HUDEP-2 (cell line): ENCODE measurements around the gene MYOF.
"Not testable (repeated sequence)": the region's sequence is repeated elsewhere in the genome, so short reads cannot be mapped to it uniquely, and the experiment has no call there.

Experiments
- DNase-seq, 76 experiments: peaks; one replicate each; lab custom pipeline; 2025; ENCODE audit not compliant: unreplicated experiment in 76 of 76; lab: John Stamatoyannopoulos, UW

Gene MYOF

GRCh38 chr10:93431361-93431760 lies 50.8 kb downstream of the MYOF start:
- DNase-seq, result no peak

DNA sequence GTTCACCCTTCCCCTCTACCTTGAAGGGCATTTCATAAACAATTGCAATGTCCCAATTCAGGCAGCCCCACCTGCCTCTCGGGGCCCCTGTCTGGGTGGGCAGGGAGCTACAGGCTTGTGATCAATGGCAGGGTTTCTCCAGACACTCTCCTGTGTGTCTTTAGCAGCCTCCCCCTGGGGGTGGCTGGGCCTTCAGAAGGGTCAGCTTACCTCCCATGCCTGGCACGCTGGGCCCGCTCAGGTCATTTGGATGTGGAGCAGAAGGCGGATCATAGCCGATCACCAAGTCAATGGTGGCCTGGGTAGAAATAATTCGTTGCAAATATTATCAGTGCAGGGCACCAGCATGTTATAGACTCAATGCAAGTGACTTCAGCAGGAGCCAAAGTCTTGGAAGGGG lies 56.3 kb downstream of the MYOF start:
- DNase-seq, result no peak

GRCh38 chr10:93422118-93422517 lies 60.0 kb downstream of the MYOF start:
- DNase-seq, result no peak

DNA sequence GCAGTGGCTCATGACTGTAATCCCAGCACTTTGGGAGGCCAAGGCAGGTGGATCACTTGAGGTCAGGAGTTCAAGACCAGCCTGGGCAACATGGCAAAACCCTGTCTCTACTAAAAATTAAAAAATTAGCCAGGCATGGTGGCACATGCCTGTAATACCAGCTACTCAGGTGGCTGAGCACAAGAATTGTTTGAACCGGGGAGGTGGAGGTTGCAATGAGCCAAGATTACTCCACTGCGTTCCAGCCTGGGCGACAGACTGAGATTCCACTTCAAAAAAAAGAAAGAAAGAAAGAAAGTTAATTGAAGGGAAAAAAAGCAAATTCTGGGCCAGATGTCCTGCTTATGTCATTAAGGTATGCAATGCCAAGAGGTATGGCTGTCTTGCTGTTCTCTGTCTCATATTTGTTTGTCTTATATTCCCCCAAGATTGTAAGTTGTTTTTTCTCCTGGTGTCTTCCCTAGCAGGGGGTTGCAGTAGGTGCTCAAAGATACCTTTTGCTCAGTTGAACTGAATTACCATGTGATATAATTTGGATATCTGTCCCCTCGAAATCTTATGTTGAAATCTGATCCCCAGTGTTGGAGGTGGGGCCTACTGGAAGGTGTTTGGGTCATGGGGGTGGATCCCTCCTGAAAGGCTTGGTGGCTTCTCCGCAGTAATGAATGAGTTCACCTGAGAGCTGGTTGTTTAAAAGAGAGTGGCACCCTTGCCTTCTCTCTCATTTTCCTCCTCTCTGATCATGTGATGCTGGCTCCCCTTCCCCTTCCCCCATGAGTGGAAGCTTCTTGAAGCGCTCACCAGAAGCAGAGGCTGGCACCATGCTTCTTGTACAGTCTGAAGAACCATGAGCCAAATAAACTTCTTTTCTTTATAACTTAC lies 60.9 kb downstream of the MYOF start:
- DNase-seq, result no peak

DNA sequence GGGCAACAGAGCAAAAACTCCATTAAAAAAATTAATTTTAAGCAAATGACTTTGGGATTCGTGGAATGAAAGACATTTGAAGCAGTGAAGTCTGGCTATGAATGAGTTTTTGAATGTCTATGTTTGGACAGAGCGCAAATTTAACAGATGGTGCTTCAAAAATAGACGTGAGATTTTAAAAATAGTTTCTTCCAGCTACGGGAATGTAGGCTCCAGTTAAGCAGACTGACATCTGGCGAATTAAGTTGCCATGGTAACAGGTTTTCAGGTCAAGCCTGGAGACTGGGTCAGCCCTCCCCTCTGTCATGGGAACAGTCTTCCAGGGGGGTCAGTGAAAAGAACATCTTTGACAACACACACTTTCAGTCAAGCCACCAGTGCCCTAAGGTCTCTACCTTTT lies 62.0 kb downstream of the MYOF start:
- no peak for DNase-seq

GRCh38 chr10:93419016-93419415 lies 63.1 kb downstream of the MYOF start:
- DNase-seq, result not testable (repeated sequence)

GRCh38 chr10:93417921-93418320 lies 64.2 kb downstream of the MYOF start:
- no peak for DNase-seq

DNA sequence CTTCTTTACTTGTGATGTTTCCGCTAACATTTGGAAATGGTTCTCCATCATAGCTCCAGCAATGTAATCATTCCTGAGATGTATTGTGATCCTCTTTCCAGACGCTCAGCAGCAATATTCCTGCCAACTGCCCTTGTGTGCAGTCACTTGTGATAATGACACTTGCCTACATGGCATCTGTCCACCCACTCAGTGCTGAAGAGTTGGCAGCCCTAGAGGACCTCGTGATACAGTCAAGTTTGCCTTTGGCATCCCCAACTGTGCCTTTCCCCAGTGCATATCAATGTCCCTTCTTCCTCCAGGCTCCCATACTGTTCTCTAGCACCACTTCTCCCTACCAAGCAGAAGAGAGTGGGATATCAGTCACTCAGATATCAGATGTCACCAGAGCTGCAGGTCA lies 64.9 kb downstream of the MYOF start:
- DNase-seq, result peak in 1 of 76 experiments; percentile 3

DNA sequence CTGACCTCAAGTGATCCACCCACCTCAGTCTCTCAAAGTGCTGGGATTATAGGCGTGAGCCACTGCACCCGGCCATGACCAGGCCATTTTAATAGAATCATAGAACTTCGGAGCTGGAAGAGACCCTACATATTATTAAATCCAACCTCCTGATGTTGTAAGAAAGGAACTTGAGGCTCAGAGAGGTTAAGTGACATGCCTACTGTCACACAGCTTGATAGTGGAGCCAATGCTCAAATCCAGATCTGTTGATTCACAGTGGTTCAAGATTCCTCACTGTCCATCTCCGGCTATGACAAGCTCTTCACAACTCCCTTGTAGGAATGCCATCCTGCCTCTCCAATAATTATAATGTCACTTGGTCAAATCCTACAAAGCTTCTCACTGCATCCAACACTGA lies 65.3 kb downstream of the MYOF start:
- no peak for DNase-seq

GRCh38 chr10:93415693-93416092 lies 66.4 kb downstream of the MYOF start:
- DNase-seq, result no peak

- no peak for DNase-seq
Measured at GRCh38 chr10:93413252-93413689, 68.9 kb downstream of the MYOF start.

DNA sequence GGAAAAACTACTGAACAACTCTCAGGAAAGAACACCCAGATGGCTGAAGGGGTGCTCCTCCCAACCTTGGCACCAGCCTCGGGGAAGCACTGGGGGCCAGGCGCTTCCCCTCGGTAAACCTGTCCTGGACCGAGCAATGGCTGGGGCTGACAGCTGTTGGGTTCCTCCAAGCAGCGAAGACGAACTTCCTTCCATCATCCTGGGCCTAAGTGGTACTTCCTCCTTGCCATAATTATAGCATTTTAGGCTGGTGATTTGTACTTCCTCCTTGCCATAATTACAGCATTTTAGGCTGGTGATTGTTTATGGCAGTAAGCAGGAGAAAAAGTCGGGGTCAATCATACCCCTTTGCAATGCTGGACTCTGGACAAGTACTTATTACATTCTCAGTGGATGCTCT lies 69.3 kb downstream of the MYOF start:
- DNase-seq, result no peak

DNA sequence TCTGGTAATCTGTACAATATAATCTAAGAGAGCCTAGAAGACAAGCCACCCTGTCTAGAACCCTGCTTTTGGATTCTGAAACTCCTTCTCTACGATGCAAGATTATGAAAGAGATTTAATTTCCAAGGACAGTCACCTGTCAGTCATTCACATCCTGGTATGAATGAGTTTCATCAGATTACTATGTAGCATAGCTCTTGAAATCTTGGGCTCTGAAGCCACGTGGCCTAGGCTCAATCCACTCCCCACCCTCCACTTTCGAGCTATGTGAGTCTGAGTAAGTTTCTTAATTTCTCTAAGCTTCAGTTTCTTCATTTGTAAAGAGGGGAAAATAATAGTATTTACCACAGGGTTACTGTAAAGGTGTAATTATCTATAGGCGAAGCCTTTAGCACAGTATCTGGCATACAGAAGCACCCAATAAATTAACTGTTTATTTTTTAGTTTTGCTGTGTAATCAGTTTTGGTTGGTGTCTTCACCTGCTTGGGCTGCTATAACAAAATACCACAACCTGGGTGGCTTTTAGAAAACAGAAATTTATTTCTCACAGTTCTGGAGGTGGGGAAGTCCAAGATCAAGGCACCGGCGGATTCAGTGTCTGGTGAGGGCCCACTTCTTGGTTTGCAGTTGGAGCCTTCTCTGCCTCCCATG lies 71.3 kb downstream of the MYOF start:
- no peak for DNase-seq

- DNase-seq, result no peak
Measured at GRCh38 chr10:93408783-93409182, 73.4 kb downstream of the MYOF start.

DNA sequence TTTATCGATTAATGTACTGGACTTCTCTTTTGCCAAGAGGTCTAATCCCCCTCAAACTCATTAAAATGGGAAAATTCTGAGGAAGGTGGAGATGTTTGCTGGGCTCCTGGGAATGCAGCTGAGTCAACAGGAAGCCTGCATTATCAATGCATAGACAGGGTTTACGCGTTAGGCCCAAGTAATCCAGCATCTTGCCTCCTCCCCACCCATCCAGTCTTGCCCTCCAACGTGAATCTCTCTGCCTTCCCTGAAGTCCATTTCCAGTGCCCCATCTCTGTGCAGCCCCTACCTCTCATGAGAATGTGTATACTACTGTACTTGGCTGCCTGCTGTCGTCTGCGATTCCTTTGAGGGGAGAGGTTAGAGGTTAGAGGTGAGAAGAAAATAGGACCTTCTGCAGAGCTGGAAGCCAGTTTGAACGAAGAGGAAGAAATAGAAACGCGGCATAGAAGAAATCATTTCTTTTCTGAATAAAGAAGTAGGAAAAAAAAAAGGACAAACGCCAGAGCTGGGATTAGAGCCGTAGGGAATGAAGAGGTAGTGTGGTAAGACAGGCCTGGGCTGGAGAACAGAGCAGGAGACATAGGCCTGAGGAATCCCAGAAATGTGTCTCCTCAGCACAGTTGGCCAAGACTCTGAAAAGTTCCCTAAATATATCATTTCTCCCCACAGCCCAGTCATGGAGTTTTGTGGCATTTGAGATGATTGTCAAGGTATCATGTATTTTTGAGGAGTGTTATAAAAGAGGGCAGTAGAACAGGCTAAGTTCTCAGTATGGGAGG lies 75.6 kb downstream of the MYOF start:
- no peak for DNase-seq

GRCh38 chr10:93404048-93404354 lies 78.1 kb downstream of the MYOF start:
- DNase-seq, result no peak

DNA sequence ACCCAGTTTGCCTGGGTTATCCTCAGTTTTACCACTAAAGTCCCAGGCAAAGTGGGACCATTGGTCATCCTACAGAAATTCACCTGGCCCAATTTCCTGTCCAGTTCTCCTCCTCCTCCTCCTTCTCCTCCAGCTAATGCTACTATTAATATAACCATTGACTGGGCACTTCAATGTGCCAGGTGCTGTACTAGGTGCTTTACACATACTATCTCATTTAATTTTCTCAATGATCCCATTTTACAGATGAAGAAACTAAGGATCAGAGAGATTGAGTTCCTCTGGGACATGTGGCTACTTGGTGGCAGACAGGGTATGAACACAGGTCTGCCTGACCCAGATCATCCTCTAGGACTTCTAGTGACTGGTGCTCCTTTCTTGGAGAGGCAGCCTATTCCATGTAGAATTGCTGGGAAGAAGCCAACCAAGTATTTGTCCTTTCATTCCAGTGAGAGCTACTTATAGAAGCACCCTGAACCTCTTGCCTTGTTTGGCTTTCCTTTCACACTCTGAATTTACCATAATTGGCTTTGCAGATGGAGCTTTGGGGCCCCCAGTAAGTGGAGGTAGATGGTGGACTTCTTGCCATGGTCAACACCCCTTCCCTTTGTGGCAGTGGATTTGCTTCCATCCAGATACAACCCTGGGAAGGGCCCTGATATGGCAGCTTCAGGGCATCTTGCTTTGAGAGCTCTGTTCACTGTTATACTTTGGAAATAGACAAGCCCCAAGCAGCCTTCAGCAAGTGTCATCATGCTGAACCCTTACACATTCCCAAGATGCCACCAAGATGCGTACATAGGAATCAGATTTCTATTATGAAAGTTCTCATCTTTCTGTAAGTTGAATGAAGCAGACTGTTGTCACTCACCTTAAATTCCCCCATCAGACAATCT lies 78.7 kb downstream of the MYOF start:
- DNase-seq, result no peak

DNA sequence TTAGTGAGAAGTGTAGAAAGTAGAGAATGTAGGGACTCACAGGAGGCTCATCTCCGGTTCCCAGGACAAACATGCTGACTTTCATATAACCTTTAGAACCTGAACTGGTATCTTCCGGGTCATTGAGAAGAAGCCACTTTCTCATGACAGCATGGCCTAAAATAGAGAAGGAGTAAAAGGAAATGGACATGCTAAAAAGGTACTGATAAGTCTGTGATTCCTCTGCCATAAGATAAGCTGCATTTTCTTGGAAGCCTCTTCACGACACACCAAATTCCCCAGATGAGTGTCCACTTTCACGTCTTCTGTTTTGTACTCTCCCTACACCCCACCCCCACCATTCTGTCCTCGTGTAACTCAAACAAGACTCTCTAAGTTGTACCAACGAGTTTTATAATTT lies 79.9 kb downstream of the MYOF start:
- DNase-seq, result no peak

GRCh38 chr10:93398528-93398927 lies 83.6 kb downstream of the MYOF start:
- DNase-seq, result no peak

GRCh38 chr10:93397020-93397419 lies 85.1 kb downstream of the MYOF start:
- DNase-seq, result no peak

- no peak for DNase-seq
Measured at GRCh38 chr10:93393211-93393610, 88.9 kb downstream of the MYOF start.
